Caco-2 (cell line): ENCODE measurements around the gene KLF16. TPM values are rescaled to one million over a fixed set of nuclear protein-coding genes. Genes with fewer than 3 reads are reported as not detected.
A peak's percentile ranks its signal among the peaks of the same experiment; 100 is the strongest.
"Not testable (repeated sequence)": the region's sequence is repeated elsewhere in the genome, so short reads cannot be mapped to it uniquely, and the experiment has no call there.

Source experiments
- BruUV-seq: library from RNA; stranded (reverse); fragments of 400-500 nt; replicated peaks from 2 replicates; lab custom pipeline; 2021; lab: Mats Ljungman, UMichigan
- CTCF ChIA-PET: fragments of 300-600 bp; sonication (Branson Sonifier 250); formaldehyde crosslinking; loops from one replicate; lab custom pipeline; 2022; ENCODE audit warnings: antibody characterized with exemption; lab: Charles Lee
- POLR2A ChIA-PET: fragments of 300-600 bp; sonication (Branson Sonifier 250); formaldehyde crosslinking; loops from one replicate; lab custom pipeline; 2022; ENCODE audit warnings: antibody characterized with exemption; lab: Charles Lee
- DNase-seq, 2 experiments: peaks; one replicate each; pipeline versions ENCODE4 v3.0.0 to v3.0.0-alpha.2; 2020 to 2022
- H3K27me3 ChIP-seq: replicated peaks from 2 replicates; pipeline ENCODE4 v1.6.0; 2011; ENCODE audit warnings: low read length; ENCODE audit not compliant: control insufficient read depth, insufficient read depth
- H3K36me3 ChIP-seq: 2 replicates; pipeline ENCODE4 v1.5.1; 2011; ENCODE audit warnings: low read length; ENCODE audit not compliant: control insufficient read depth, insufficient read depth
- H3K4me1 ChIP-seq: fragments of 250-450 bp; sonication (Bioruptor Pico); 2 replicates; pipeline ENCODE4 v1.5.1; 2020; ENCODE audit warnings: mild to moderate bottlenecking
- H3K4me3 ChIP-seq: 2 replicates; pipeline ENCODE4 v1.5.1; 2011; ENCODE audit warnings: low read depth, mild to moderate bottlenecking, control low read depth, low read length
- H3K9me3 ChIP-seq: fragments of 250-450 bp; sonication (Bioruptor Pico); 2 replicates; pipeline ENCODE4 v1.5.1; 2020; ENCODE audit warnings: mild to moderate bottlenecking, moderate library complexity
- H3K27ac Mint-ChIP-seq: one replicate; pipeline ENCODE4 v1.8.0; 2022; ENCODE audit warnings: mixed read lengths; ENCODE audit not compliant: unreplicated experiment
- H3K27me3 Mint-ChIP-seq: one replicate; pipeline ENCODE4 v1.8.0; 2022; ENCODE audit warnings: mixed read lengths; ENCODE audit not compliant: insufficient read depth, unreplicated experiment
- H3K36me3 Mint-ChIP-seq: one replicate; pipeline ENCODE4 v1.8.0; 2022; ENCODE audit warnings: mild to moderate bottlenecking, mixed read lengths; ENCODE audit not compliant: insufficient read depth, unreplicated experiment
- H3K4me1 Mint-ChIP-seq: one replicate; pipeline ENCODE4 v1.8.0; 2022; ENCODE audit warnings: low read depth, mixed read lengths; ENCODE audit not compliant: unreplicated experiment
- H3K4me3 Mint-ChIP-seq: one replicate; pipeline ENCODE4 v1.8.0; 2022; ENCODE audit warnings: mild to moderate bottlenecking, moderate library complexity, mixed read lengths; ENCODE audit not compliant: unreplicated experiment
- H3K9me3 Mint-ChIP-seq: one replicate; pipeline ENCODE4 v1.8.0; 2022; ENCODE audit warnings: mixed read lengths; ENCODE audit not compliant: unreplicated experiment
- CTCF ChIP-seq, 2 experiments: fragments of 200-600 bp in 1 of 2; IDR thresholded peaks; 1 replicate in 1 of 2; 2 replicates in 1 of 2; pipeline versions ENCODE4 v1.5.1 to v1.8.0; 2011 to 2022; ENCODE audit warnings: antibody characterized with exemption in 1 of 2, control low read depth in 1 of 2, inconsistent platforms in 1 of 2, low read depth in 1 of 2, low read length in 1 of 2, mild to moderate bottlenecking in 1 of 2, moderate library complexity in 1 of 2; ENCODE audit not compliant: insufficient read depth in 1 of 2, severe bottlenecking in 1 of 2, unreplicated experiment in 1 of 2
- intact Hi-C: fragments of 100-400 bp; cut with micrococcal nuclease; formaldehyde crosslinking; loops from one replicate; pipeline ENCODE4 v1.10.0; 2022; ENCODE audit not compliant: unreplicated experiment
- total RNA-seq: library from RNA; stranded (reverse); gene quantifications from 2 replicates; pipeline ENCODE4 v1.2.3, GENCODE V29; 2022

KLF16 gene
- total RNA-seq, 1 experiment from 2014 or later: 26.8 TPM

DNA sequence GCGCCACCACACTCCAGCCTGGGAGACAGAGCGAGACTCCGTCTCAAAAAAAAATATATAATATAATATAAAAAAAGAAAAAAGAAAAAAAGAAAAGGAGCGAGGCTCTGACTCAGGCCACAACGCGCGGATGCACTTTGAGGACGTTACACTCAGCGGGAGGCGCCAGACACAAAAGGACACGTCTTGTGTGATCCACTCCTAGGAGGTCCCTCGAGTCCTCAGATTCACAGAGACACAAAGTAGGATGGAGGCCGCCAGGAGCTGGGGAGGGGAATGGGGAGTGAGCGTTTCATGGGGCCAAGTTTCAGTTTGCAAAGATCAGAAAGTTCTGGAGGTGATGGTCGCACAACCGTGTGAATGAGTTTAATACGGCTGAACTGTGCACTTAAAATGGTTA, 30.4 kb upstream of the KLF16 start:
- Mint-ChIP-seq H3K27ac (no peak overlapping the region), H3K9me3 (no peaks in the 10 kb centered on the region), H3K36me3 (no peaks in the 10 kb centered on the region), H3K4me1 (no peaks in the 10 kb centered on the region), H3K4me3 (no peak overlapping the region), H3K27me3 (no peaks in the 10 kb centered on the region)
- CTCF ChIA-PET: no interaction called here
- no peak for TF ChIP-seq CTCF (IDR thresholded peaks at IDR 0.05; ENCODE audit: insufficient read depth in 1 of 2, low read depth in 1 of 2, low read length in 1 of 2, severe bottlenecking in 1 of 2, unreplicated experiment in 1 of 2)
- no peak overlapping the region for H3K4me3 ChIP-seq
- H3K9me3 ChIP-seq: no peaks in the 10 kb centered on the region
- no peaks in the 10 kb centered on the region; the same call in 1 of the 2 replicates for H3K4me1 ChIP-seq
- no peak for DNase-seq
- intact Hi-C loops: no loop called here
- H3K27me3 ChIP-seq: no peaks in the 10 kb centered on the region
- POLR2A ChIA-PET: no interaction called here
- no peaks in the 10 kb centered on the region for H3K36me3 ChIP-seq
- no TSS peak for BruUV-seq

DNA sequence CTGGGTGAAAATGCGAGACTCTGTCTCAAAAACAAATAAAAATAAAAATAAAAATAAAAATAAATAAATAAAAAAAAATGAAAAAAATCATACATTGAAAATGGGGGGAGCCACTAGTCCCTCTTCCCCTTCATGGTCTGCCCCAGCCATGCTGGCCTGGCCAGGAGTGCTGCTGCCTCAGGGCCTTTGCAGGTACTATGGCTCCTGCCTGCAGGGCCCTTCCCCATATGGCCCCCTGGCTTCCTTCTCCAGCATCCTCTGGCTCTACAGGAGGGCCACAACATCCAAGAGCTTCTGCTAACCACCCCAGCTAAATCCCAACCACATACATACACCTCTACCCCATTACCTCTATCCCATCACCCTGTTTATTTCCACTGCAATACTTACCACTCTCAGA, 26.5 kb upstream of the KLF16 start:
- Mint-ChIP-seq H3K9me3 (no peaks in the 10 kb centered on the region), H3K27ac (no peak overlapping the region), H3K36me3 (peaks cover 8% of the 10 kb centered on the region), H3K4me3 (no peak overlapping the region), H3K4me1 (peaks cover 9% of the 10 kb centered on the region), H3K27me3 (no peaks in the 10 kb centered on the region)
- BruUV-seq: no TSS peak
- CTCF ChIA-PET: no interaction called here
- peaks cover 21% of the 10 kb centered on the region for H3K4me1 ChIP-seq
- no peaks in the 10 kb centered on the region for H3K36me3 ChIP-seq
- TF ChIP-seq CTCF (IDR thresholded peaks at IDR 0.05; ENCODE audit: insufficient read depth in 1 of 2, low read depth in 1 of 2, low read length in 1 of 2, severe bottlenecking in 1 of 2, unreplicated experiment in 1 of 2): no peak
- intact Hi-C loops: no loop called here
- no peak overlapping the region for H3K4me3 ChIP-seq
- POLR2A ChIA-PET: no interaction called here
- no peaks in the 10 kb centered on the region for H3K9me3 ChIP-seq
- H3K27me3 ChIP-seq: no peaks in the 10 kb centered on the region
- DNase-seq: no peak

DNA sequence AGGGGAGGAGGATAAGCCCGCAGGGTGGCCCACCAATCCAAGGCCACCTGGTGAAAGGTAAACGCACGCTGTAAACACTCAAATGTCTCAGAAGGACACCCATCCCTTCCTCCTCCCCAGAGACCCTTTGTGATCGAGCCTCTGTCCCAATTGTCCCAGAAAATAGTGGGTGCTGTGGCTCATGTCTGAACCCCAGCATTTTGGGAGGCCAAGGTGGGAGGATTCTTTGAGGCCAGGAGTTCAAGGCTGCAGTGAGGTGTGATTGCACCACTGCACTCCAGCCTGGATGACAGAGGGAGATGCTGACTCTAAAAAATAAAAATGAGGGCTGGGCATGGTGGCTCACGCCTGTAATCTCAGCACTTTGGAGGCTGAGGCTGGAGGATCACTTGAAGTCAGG, 25.0 kb upstream of the KLF16 start:
- no peaks in the 10 kb centered on the region for H3K9me3 Mint-ChIP-seq
- intact Hi-C loops: no loop called here
- H3K27ac Mint-ChIP-seq: no peak overlapping the region
- no peaks in the 10 kb centered on the region for H3K27me3 Mint-ChIP-seq
- ChIA-PET CTCF (no interaction called here), POLR2A (no interaction called here)
- H3K4me3 Mint-ChIP-seq: no peak overlapping the region
- Histone ChIP-seq H3K36me3 (no peaks in the 10 kb centered on the region), H3K4me3 (no peak overlapping the region), H3K4me1 (peaks cover 27% of the 10 kb centered on the region), H3K27me3 (no peaks in the 10 kb centered on the region), H3K9me3 (no peaks in the 10 kb centered on the region)
- no TSS peak for BruUV-seq
- H3K36me3 Mint-ChIP-seq: peaks cover 16% of the 10 kb centered on the region
- peaks cover 23% of the 10 kb centered on the region for H3K4me1 Mint-ChIP-seq
- DNase-seq: no peak
- TF ChIP-seq CTCF (IDR thresholded peaks at IDR 0.05; ENCODE audit: insufficient read depth in 1 of 2, low read depth in 1 of 2, low read length in 1 of 2, severe bottlenecking in 1 of 2, unreplicated experiment in 1 of 2): no peak

GRCh38 chr19:1886360-1886759, 23.0 kb upstream of the KLF16 start:
- H3K27me3 Mint-ChIP-seq, H3K27me3 ChIP-seq, POLR2A ChIA-PET, DNase-seq, BruUV-seq, H3K4me3 ChIP-seq, H3K27ac Mint-ChIP-seq, intact Hi-C loops, H3K9me3 Mint-ChIP-seq, H3K36me3 ChIP-seq, H3K9me3 ChIP-seq, H3K4me3 Mint-ChIP-seq: not testable (repeated sequence)
- CTCF ChIA-PET: interaction anchor here (1.1 kb wide), 1 partner anchor 22 kb away, joined by 5 read pairs; no protein-coding TSS in a partner anchor
- H3K4me1 ChIP-seq: peaks cover 27% of the 10 kb centered on the region
- Mint-ChIP-seq H3K4me1 (peaks cover 26% of the 10 kb centered on the region), H3K36me3 (peaks cover 16% of the 10 kb centered on the region)

DNA sequence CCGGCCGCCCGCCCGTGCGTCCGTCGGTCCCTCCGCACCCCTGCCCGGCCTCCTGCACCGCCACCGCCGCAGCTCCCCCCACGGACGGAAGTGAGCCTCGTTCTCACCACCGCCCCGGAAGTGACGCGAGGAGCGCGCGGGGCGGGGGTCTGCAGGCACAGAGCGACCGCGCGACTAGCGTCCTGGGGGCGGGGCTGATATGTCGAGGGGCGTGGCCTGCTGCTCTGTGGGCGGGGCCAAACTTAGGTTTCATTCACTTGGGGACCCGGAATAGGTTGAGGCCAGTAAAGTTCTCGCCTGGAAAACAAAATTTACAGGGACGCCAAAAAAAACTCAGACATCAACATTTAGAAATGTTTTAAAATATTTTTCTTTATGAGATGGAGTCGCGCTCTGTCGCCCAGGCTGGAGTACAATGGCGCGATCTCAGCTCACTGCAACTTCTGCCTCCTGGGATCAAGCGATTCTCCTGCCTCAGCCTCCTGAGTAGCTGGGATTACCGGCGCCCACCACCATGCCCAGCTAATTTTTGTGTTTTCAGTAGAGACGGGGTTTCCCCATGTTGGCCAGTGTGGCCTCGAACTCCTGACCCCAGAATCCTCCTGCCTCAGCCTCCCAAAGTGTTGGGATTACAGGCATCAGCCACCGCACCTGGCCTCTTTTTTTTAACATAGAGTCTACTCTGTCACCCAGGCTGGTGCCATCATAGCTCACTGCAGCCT, 22.2 kb upstream of the KLF16 start, which contains the start of gene ABHD17A:
Gene ABHD17A, minus strand, starts transcription at position 99 of the 722 bp plus-strand sequence. CDS start 3,930 bp downstream, outside the sequence.
- Mint-ChIP-seq H3K36me3 (peaks cover 16% of the 10 kb centered on the region), H3K27ac (peak within 1 kb of the TSS; percentile 89), H3K4me1 (peaks cover 26% of the 10 kb centered on the region), H3K4me3 (peak within 1 kb of the TSS; percentile 91)
- H3K9me3 ChIP-seq, H3K36me3 ChIP-seq, H3K27me3 Mint-ChIP-seq, intact Hi-C loops, H3K27me3 ChIP-seq, BruUV-seq, H3K9me3 Mint-ChIP-seq: not testable (repeated sequence)
- POLR2A ChIA-PET: interaction anchor here (0.6 to 1.3 kb wide), 4 partner anchors 9 to 340 kb away, joined by 4 to 12 read pairs (median 7); no protein-coding TSS in a partner anchor
- CTCF ChIA-PET: interaction anchor here (0.6 to 1.2 kb wide), 6 partner anchors 9 to 606 kb away, joined by 3 to 6 read pairs (median 4); no protein-coding TSS in a partner anchor
- DNase-seq: peak; percentile 90 to 92
- peak within 1 kb of the TSS; percentile 94 for H3K4me3 ChIP-seq
- peaks cover 27% of the 10 kb centered on the region for H3K4me1 ChIP-seq
